Naive B cell (primary cell): ENCODE data around the gene YPEL5. TPM values are rescaled to one million over a fixed set of nuclear protein-coding genes. Genes with fewer than 3 reads are reported as not detected.

Source experiments
- ATAC-seq, 2 donors: fragments of 150-1000 bp; cut with Tn5 transposase; 2 replicates each; pipeline ENCODE4 v1.10.0; 2021; ENCODE audit warnings: low read depth in 2 of 2, mild to moderate bottlenecking in 2 of 2, moderate library complexity in 2 of 2
- DNase-seq: peaks from one replicate; pipeline ENCODE4 v3.0.0; 2022
- H3K27ac Mint-ChIP-seq, 6 donors: one replicate each; pipeline ENCODE4 v1.8.0; 2020 to 2022; ENCODE audit warnings: mild to moderate bottlenecking in 6 of 6, mixed read lengths in 6 of 6, moderate library complexity in 5 of 6, inconsistent platforms in 2 of 6
- H3K27me3 Mint-ChIP-seq, 3 donors: one replicate each; pipeline ENCODE4 v1.8.0; 2021 to 2022; ENCODE audit warnings: mixed read lengths in 3 of 3, mild to moderate bottlenecking in 1 of 3
- H3K36me3 Mint-ChIP-seq, 2 donors: one replicate each; pipeline ENCODE4 v1.8.0; 2020 to 2022; ENCODE audit warnings: mixed read lengths in 2 of 2, inconsistent platforms in 1 of 2, mild to moderate bottlenecking in 1 of 2
- H3K4me1 Mint-ChIP-seq, 3 donors: one replicate each; pipeline ENCODE4 v1.8.0; 2020 to 2022; ENCODE audit warnings: mixed read lengths in 3 of 3, inconsistent platforms in 1 of 3, mild to moderate bottlenecking in 1 of 3, moderate library complexity in 1 of 3
- H3K4me3 Mint-ChIP-seq, 8 donors: one replicate each; pipeline ENCODE4 v1.8.0; 2020 to 2022; ENCODE audit warnings: mild to moderate bottlenecking in 8 of 8, mixed read lengths in 8 of 8, moderate library complexity in 8 of 8, inconsistent platforms in 2 of 8
- H3K9me3 Mint-ChIP-seq, 7 donors: one replicate each; pipeline ENCODE4 v1.8.0; 2020 to 2022; ENCODE audit warnings: mixed read lengths in 7 of 7, mild to moderate bottlenecking in 5 of 7, inconsistent platforms in 2 of 7, moderate library complexity in 1 of 7
- polyA plus RNA-seq, 6 donors: library from polyadenylated mRNA; unstranded; fragments of 300-500 nt; fragmentation: Illumina TruSeq; gene quantifications; one replicate each; pipeline ENCODE4 v1.2.3, GENCODE V29; 2021; ENCODE audit warnings: low read depth in 6 of 6

The YPEL5 gene
- polyA plus RNA-seq, 6 donors from 2014 or later, result 196 to 315 (median 230) TPM

DNA sequence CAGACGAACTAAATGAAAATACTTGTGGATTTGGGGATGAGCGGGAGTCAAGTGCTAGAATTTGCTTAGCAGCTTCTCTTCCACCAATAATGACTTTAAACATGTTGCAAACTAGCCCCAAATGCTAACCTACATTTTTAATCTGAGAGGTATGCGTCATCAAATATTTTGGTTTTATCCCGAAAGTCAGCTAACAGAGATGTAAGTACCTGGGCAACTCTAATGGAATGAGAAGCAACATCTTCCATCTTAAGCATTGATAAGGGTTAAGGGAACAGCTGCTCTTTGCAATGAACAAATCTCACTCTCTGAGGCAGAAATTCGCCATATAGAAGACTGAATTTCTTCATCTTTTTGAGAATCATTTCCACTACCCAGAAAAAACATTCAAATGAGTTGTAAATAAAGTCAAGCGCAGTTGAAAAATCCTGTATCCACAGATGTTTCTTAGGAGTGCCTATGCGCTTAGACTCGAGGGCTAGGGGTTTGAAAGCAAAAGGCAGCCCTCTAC, 926 bp upstream of the YPEL5 start:
- Mint-ChIP-seq H3K36me3 (peaks cover 0 to 10% of the 10 kb centered on the region in 2 donors), H3K9me3 (no peaks in the 10 kb centered on the region), H3K27me3 (no peaks in the 10 kb centered on the region), H3K4me3 (peak overlapping the region; percentile 83 to 93 (median 90)), H3K27ac (peak overlapping the region; percentile 96 to 100 (median 100)), H3K4me1 (peaks cover 33 to 42% (median 41%) of the 10 kb centered on the region in 3 donors)
- DNase-seq (no peak), ATAC-seq (no peak)

DNA sequence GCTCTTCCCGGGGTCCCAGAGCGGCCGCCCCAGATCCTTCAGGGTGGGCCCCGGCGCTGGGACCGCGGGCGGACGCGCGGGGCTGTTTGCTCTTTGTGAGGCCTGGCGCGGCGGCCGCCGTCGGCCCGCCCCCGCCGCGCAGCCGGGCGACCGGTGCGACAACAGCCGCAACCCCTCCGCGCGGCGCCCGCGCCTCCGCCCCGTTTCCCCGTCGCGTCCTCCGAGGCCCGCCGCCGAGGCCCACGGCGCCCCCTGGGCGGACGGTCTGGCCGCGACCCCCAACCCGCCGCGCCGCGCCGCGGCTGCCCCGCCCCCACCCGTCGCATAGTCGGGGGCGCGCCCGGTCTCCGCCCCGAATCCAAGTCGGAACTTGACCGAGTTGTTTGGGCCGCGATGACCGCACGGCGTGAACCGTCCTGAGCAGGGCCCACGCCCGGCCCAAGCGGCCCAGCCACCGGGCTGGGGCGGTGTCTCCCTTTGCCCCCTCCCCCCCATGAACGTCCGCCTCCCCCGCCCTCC, 448 bp downstream of the YPEL5 start:
- DNase-seq (no peak), ATAC-seq (no peak)
- Mint-ChIP-seq H3K27ac (peak overlapping the region in 5 of 6 donors; percentile 72 to 99 (median 96)), H3K9me3 (no peaks in the 10 kb centered on the region), H3K27me3 (no peaks in the 10 kb centered on the region), H3K4me1 (peaks cover 42 to 53% (median 52%) of the 10 kb centered on the region in 3 donors), H3K4me3 (peak overlapping the region; percentile 61 to 94 (median 89)), H3K36me3 (peaks cover 2 to 15% of the 10 kb centered on the region in 2 donors)

DNA sequence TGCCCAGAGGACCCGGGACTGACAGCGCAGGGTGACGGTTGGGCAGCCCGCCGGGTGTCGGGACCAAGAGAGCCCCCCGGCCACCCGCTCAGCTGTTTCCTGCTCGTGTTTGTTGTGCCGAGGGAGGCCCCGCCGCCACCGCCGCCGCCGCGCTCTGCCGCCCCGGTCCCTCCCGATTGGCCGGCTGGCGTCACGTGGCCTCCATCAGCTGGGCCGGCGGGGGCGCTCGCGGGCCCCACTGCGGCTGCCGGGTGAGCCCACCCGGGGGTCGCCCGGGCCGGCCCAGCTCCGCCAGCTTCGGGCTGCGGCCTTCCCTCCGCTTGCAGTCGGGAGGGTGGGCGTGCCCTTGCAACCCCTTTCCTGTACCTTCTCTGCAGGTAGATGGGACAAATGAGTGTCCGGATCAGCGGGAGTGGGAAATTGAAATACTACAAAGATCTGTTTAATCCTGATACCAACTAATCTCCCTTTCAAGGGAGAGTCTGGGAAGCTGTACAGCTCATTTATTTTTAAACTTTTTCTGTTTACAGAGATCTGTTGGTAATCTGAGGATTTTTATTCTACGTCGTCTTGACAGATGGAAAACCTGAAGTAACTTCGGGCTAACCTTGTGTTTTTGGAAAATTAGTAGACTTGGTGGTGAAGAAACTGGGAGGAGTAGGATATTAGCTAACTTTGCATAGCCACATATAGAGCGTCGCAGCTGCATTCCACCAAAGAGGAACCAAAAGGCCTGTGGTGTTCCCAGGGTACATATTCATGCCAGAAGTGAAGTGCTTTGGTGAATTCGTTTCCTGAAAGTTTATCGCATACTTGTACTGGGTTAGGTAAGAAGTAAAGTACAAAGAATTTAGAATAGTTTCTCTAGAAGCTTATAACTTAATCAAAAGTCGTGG, 1.2 kb downstream of the YPEL5 start:
- H3K9me3 Mint-ChIP-seq, result no peaks in the 10 kb centered on the region
- H3K4me1 Mint-ChIP-seq, result peaks cover 45 to 59% (median 59%) of the 10 kb centered on the region in 3 donors
- H3K4me3 Mint-ChIP-seq, result peak overlapping the region; percentile 70 to 94 (median 88)
- peaks cover 4 to 19% of the 10 kb centered on the region in 2 donors for H3K36me3 Mint-ChIP-seq
- H3K27ac Mint-ChIP-seq, result peak overlapping the region; percentile 94 to 99 (median 98)
- no peaks in the 10 kb centered on the region for H3K27me3 Mint-ChIP-seq
- peak; percentile 24 for ATAC-seq
- peak; percentile 91 for DNase-seq

DNA sequence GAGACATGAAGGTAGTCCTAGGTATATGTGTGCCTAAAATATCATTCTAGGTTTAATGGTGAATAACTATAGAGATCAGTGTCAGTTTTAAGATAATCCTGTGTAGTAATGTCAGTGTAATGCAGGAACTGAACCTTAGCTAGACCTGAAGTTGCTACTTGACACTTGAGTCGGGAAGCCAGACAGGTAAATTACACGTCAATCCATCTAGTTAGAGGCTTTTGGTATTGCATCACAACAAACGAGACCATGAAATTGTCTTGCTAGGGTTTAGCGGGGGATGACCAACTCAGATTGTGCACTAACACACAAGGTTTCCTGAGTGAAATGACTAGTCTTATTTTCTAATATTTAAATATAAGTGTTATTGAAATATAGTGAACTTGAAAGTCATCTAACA, 2.0 kb downstream of the YPEL5 start:
- Mint-ChIP-seq H3K27ac (peak overlapping the region; percentile 94 to 99 (median 98)), H3K9me3 (no peaks in the 10 kb centered on the region), H3K27me3 (no peaks in the 10 kb centered on the region), H3K4me1 (peaks cover 53 to 67% (median 61%) of the 10 kb centered on the region in 3 donors), H3K4me3 (peak overlapping the region; percentile 70 to 94 (median 88)), H3K36me3 (peaks cover 4 to 19% of the 10 kb centered on the region in 2 donors)
- DNase-seq (peak; percentile 25), ATAC-seq (no peak)

DNA sequence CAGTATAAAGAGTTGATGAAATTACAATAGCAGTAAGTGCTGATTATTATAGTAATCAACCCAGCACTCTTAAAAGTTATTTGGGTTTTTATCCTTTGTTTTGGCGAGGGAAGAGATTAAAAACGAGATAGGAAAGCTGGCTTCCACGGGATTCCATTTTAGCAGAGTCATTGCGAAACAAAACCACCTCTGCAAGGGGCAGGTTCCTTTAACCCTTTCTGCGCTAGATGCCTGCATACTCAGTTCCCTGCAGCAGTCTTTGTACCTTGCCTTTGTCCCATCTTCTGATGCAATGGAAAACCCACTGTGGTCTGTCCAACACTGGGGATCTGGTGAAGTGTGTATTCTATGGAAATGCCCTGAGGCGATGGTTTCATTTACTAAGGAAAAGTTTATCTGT, 2.7 kb downstream of the YPEL5 start:
- Mint-ChIP-seq H3K27me3 (no peaks in the 10 kb centered on the region), H3K4me3 (peak overlapping the region; percentile 29 to 93 (median 76)), H3K4me1 (peaks cover 57 to 71% (median 65%) of the 10 kb centered on the region in 3 donors), H3K27ac (peak overlapping the region; percentile 75 to 98 (median 95)), H3K36me3 (peaks cover 9 to 19% of the 10 kb centered on the region in 2 donors), H3K9me3 (no peaks in the 10 kb centered on the region)
- no peak for ATAC-seq
- DNase-seq, result peak; percentile 39

DNA sequence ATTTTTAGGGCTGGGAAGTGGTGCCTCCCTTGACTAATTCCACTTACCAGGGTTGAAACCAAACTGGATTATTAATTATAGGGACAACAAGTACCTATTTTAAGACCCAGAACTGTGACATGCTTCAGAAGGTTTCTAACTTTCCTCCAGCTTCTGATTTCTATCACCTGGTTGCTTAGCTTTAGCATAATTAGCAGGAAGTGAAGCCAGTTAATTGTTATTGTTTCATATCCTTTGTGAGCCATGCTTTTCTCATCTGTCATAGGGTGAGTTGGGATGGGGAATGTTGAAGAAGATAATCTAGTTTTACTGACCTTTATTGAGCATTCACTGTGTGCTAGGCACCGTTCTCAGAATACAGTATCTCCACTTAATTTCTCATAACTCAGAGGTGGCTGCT, 3.2 kb downstream of the YPEL5 start:
- H3K36me3 Mint-ChIP-seq, result peaks cover 9 to 19% of the 10 kb centered on the region in 2 donors
- H3K4me1 Mint-ChIP-seq, result peaks cover 55 to 68% (median 63%) of the 10 kb centered on the region in 3 donors
- DNase-seq (peak; percentile 37), ATAC-seq (no peak)
- no peaks in the 10 kb centered on the region for H3K27me3 Mint-ChIP-seq
- H3K4me3 Mint-ChIP-seq, result peak overlapping the region; percentile 55 to 93 (median 71)
- H3K27ac Mint-ChIP-seq, result peak overlapping the region; percentile 75 to 98 (median 95)
- H3K9me3 Mint-ChIP-seq, result no peaks in the 10 kb centered on the region

DNA sequence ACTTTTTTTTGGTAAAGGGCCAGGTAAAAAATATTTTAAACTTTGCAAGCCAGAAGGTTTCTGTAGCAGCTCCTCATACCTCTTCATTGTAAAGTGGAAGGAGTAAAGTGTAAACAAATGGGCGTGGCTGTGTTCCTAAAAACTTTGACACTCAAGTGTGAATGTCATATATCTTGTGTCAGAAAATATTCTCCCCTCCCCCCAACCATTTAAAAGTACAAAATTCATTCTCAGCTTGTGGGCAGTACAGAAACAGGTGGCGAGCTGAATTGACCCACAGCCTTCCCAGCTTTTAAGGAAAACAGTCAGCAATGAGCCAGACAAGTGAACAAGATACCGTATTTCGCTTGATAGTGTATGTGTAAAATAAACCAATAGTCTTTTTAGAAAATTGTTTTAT, 4.0 kb downstream of the YPEL5 start:
- H3K4me1 Mint-ChIP-seq, result peaks cover 53 to 65% (median 59%) of the 10 kb centered on the region in 3 donors
- peak overlapping the region in 6 of 8 donors; percentile 18 to 93 (median 70) for H3K4me3 Mint-ChIP-seq
- ATAC-seq, result no peak

DNA sequence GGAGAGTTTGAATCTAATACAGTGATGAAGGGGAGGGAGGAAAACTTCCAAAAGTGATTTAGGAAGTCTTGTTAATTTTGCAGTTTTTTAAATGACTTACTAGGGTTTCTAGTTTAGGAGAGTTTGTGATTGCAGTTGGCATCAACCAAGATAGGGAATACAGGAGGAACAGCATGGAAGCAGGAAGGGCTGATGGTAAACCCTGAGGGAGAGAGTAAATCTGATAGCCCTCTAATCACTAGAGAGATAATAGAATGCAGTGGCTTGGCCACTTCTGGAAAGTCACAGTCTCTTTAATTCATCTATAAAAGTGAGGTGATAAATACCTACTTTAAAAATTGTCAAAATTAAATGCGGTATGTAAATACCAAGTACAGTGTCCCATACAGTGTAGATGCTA, 5.6 kb downstream of the YPEL5 start:
- DNase-seq, result no peak
- no peaks in the 10 kb centered on the region for H3K9me3 Mint-ChIP-seq
- ATAC-seq, result no peak
- peak overlapping the region in 1 of 8 donors; percentile 68 for H3K4me3 Mint-ChIP-seq
- H3K27ac Mint-ChIP-seq, result peak overlapping the region in 5 of 6 donors; percentile 39 to 96 (median 84)
- no peaks in the 10 kb centered on the region for H3K27me3 Mint-ChIP-seq
- H3K36me3 Mint-ChIP-seq, result peaks cover 18 to 23% of the 10 kb centered on the region in 2 donors
- peaks cover 64 to 73% (median 65%) of the 10 kb centered on the region in 3 donors for H3K4me1 Mint-ChIP-seq

More for the DNA sequence above, 4.0 kb downstream of the YPEL5 start:
- Mint-ChIP-seq H3K27ac (peak overlapping the region in 5 of 6 donors; percentile 29 to 98 (median 96)), H3K27me3 (no peaks in the 10 kb centered on the region), H3K9me3 (no peaks in the 10 kb centered on the region), H3K36me3 (peaks cover 9 to 19% of the 10 kb centered on the region in 2 donors)
- no peak for DNase-seq

DNA sequence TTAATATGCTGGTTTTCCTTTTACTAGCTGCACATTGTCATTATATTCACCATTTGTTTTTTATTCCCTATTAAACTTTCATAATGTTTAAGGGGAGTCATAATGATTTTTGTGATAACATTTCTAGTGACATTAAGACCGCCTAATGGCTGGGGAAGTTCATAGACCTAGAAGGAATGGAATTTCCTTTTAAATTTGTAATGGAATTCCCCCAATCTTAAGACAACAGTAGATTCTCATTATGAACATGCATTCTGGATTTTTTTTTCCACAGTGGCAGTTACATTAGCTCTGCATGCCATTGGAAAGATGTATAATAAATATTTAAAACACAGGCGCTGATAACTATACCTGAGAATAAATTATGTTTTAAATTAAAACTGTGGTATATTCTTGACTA, 8.4 kb downstream of the YPEL5 start:
- H3K36me3 Mint-ChIP-seq, result peaks cover 33 to 36% of the 10 kb centered on the region in 2 donors
- peaks cover 62 to 73% (median 66%) of the 10 kb centered on the region in 3 donors for H3K4me1 Mint-ChIP-seq
- H3K4me3 Mint-ChIP-seq, result no peak overlapping the region
- no peak for ATAC-seq
- peak overlapping the region in 1 of 6 donors; percentile 96 for H3K27ac Mint-ChIP-seq
- H3K27me3 Mint-ChIP-seq, result no peaks in the 10 kb centered on the region
- no peaks in the 10 kb centered on the region for H3K9me3 Mint-ChIP-seq
- no peak for DNase-seq

DNA sequence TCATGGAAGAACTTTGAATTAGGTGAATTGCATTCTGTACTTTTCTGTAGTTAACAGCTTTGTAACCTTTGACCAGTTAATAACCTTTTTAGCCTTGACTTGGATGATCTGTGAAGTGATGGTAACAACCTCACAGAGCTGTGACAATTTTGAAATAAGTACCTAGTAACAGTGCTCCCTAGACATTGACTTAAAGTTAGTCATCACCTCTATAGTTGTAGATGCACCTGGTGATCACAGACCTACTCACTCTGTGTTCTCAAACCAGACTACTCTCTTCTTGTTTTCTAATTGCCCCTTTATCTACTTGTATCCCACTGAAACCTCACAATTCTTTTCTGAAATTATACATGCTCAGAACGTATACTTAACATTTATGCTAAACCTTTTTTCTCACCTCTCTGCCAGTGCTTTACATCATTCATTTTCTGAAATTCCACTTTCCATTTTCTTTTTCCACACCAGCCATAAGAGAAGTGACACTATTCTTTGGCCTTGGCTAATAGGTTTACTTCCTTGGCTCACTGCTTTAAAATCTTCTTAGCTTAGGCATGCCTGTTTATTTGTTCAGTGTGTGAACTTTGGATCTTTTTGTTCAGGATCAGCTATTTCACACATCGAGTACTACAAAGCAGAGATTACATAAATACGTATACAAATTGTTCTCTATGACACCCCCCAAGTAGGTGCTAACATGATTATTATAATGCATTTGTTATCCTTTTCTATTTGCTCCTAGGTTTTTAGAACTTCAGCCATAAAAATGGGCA, 9.3 kb downstream of the YPEL5 start:
- Mint-ChIP-seq H3K9me3 (no peaks in the 10 kb centered on the region), H3K36me3 (peaks cover 26 to 36% of the 10 kb centered on the region in 2 donors), H3K27me3 (no peaks in the 10 kb centered on the region), H3K4me1 (peaks cover 61 to 73% (median 63%) of the 10 kb centered on the region in 3 donors), H3K4me3 (peak overlapping the region in 2 of 8 donors; percentile 3 to 25), H3K27ac (peak overlapping the region in 5 of 6 donors; percentile 17 to 97 (median 80))
- no peak for DNase-seq
- peak in 1 of 2 donors; percentile 8 for ATAC-seq

DNA sequence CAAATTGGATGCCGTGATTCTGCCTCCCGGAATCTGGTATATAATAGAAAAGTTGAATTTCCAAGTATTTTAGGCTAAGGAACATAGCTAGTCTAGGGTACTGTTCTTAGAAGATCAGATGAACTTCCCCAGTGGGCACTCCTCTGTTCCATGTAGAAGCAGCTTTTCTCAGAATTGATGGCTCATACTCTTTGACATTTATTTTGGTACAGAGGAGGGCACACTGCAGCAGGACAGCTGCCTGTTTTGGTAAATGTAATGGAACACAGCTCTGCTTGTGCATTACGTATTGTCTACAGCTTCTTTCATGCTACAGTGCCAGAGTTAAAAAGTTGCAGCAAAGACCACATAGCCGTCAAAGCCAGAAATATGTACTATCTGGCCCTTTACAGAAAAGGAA, 10.8 kb downstream of the YPEL5 start:
- Mint-ChIP-seq H3K9me3 (no peaks in the 10 kb centered on the region), H3K27me3 (no peaks in the 10 kb centered on the region), H3K4me3 (peak overlapping the region in 1 of 8 donors; percentile 25), H3K27ac (peak overlapping the region in 3 of 6 donors; percentile 40 to 96 (median 83)), H3K4me1 (peaks cover 51 to 72% (median 66%) of the 10 kb centered on the region in 3 donors), H3K36me3 (peaks cover 27 to 31% of the 10 kb centered on the region in 2 donors)
- DNase-seq, result peak; percentile 19
- no peak for ATAC-seq

DNA sequence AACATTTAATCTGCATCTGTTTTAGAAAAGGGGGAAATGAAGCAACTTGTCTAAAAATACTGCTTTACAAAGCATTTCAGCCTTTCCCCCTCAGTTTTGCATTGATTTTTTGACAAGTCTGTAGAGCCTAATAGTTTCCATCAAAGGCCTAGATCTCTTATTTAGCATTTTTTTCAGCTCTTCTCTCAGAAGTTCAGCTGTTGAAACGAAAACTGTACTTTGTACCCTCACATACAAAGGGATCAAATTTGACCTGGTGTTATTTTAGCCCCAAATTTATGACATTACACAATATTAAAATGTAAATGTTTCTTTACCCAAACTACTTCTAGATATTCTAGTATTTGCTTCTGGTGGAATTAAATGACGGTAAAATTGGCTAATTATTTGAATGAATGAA, 13.0 kb downstream of the YPEL5 start:
- Mint-ChIP-seq H3K4me1 (peaks cover 44 to 60% (median 59%) of the 10 kb centered on the region in 3 donors), H3K27me3 (no peaks in the 10 kb centered on the region), H3K36me3 (peaks cover 27% of the 10 kb centered on the region in 2 donors), H3K27ac (peak overlapping the region in 3 of 6 donors; percentile 12 to 96 (median 76)), H3K4me3 (peak overlapping the region in 7 of 8 donors; percentile 15 to 43 (median 23)), H3K9me3 (no peaks in the 10 kb centered on the region)
- ATAC-seq (peak in 1 of 2 donors; percentile 2), DNase-seq (no peak)
